SH-SY5Y (cell line): ENCODE results near the gene PRM2.

Experiments used
- GATA2 ChIP-seq: IDR thresholded peaks from 2 replicates; pipeline ENCODE4 v1.6.1; 2011; ENCODE audit warnings: mild to moderate bottlenecking, low read depth, low read length
- GATA3 ChIP-seq: IDR thresholded peaks from 2 replicates; pipeline ENCODE4 v1.6.1; 2011; ENCODE audit warnings: low read depth, mild to moderate bottlenecking, low read length, moderate library complexity

GRCh38 chr16:11229432-11229831 lies 46.8 kb downstream of the PRM2 start:
- TF ChIP-seq GATA2 (no peak), GATA3 (no peak)
